SK-N-SH (cell line): ENCODE results near the gene SRSF2. TPM values are rescaled to one million over a fixed set of nuclear protein-coding genes. Genes with fewer than 3 reads are reported as not detected.

ENCODE experiments used
- CTCF ChIA-PET: fragments of 300-600, 350-600 bp; formaldehyde crosslinking; extraction: SDS; loops from one replicate; lab custom pipeline; 2021; lab: Yijun Ruan, JAX
- POLR2A ChIA-PET: fragments of 350-600 bp; sonication (Branson Sonifier 250); formaldehyde crosslinking; extraction: SDS; loops from one replicate; lab custom pipeline; 2020; ENCODE audit warnings: antibody characterized with exemption, inconsistent platforms; lab: Yijun Ruan, JAX
- DNase-seq: peaks from one replicate; pipeline ENCODE4 v3.0.0; 2012
- H2AFZ ChIP-seq: fragments of 200-600 bp; sonication (generic); 2 replicates; pipeline ENCODE4 v1.8.1; 2016; ENCODE audit warnings: antibody characterized with exemption, mild to moderate bottlenecking, low read depth
- H3F3A ChIP-seq: fragments of 200-600 bp; sonication (generic); replicated peaks from 2 replicates; pipeline ENCODE3; 2016; ENCODE audit warnings: antibody characterized with exemption, mild to moderate bottlenecking; ENCODE audit not compliant: insufficient read depth
- H3K27ac ChIP-seq, 2 experiments: fragments of 200-500 bp in 1 of 2; fragments of 200-600 bp in 1 of 2; sonication (Bioruptor generic) in 1 of 2; sonication (generic), shearing (Covaris generic) in 1 of 2; 2 replicates each; pipeline versions ENCODE4 v1.5.1 to v1.6.1; 2014 to 2016; ENCODE audit warnings: low read depth in 2 of 2, inconsistent platforms in 1 of 2, low read length in 1 of 2, mild to moderate bottlenecking in 1 of 2, mixed read lengths in 1 of 2
- H3K27me3 ChIP-seq: fragments of 200-600 bp; sonication (generic), shearing (Covaris generic); 2 replicates; pipeline ENCODE4 v1.6.1; 2016; ENCODE audit warnings: mixed run types; ENCODE audit not compliant: insufficient read depth
- H3K36me3 ChIP-seq, 2 experiments: fragments of 200-500 bp in 1 of 2; fragments of 200-600 bp in 1 of 2; sonication (Bioruptor generic) in 1 of 2; sonication (generic) in 1 of 2; replicated peaks in 1 of 2; 2 replicates each; pipeline versions ENCODE3 to v1.5.1; 2014 to 2016; ENCODE audit warnings: low read length in 1 of 2, mild to moderate bottlenecking in 1 of 2; ENCODE audit not compliant: insufficient read depth in 2 of 2, control insufficient read depth in 1 of 2
- H3K4me1 ChIP-seq, 2 experiments: fragments of 200-500 bp in 1 of 2; fragments of 200-600 bp in 1 of 2; sonication (Bioruptor generic) in 1 of 2; sonication (generic), shearing (Covaris generic) in 1 of 2; 2 replicates each; pipeline versions ENCODE4 v1.5.1 to v1.6.1; 2014 to 2016; ENCODE audit warnings: low read depth in 1 of 2, low read length in 1 of 2, mixed run types in 1 of 2; ENCODE audit not compliant: insufficient read depth in 2 of 2, control insufficient read depth in 1 of 2
- H3K4me2 ChIP-seq: fragments of 200-600 bp; sonication (generic), shearing (Covaris generic); 2 replicates; pipeline ENCODE4 v1.6.1; 2017; ENCODE audit warnings: mixed run types
- H3K4me3 ChIP-seq, 2 experiments: fragments of 200-500 bp in 1 of 2; fragments of 200-600 bp in 1 of 2; sonication (Bioruptor generic) in 1 of 2; sonication (generic), shearing (Covaris generic) in 1 of 2; 2 replicates each; pipeline versions ENCODE4 v1.5.1 to v1.8.1; 2014 to 2016; ENCODE audit warnings: low read depth in 2 of 2, inconsistent platforms in 1 of 2, low read length in 1 of 2, mild to moderate bottlenecking in 1 of 2, mixed read lengths in 1 of 2, moderate library complexity in 1 of 2
- H3K79me2 ChIP-seq: fragments of 200-600 bp; sonication (generic); 2 replicates; pipeline ENCODE4 v1.8.1; 2017; ENCODE audit warnings: mild to moderate bottlenecking; ENCODE audit not compliant: insufficient read depth
- H3K9ac ChIP-seq: fragments of 200-600 bp; sonication (generic); 2 replicates; pipeline ENCODE4 v1.6.1; 2017; ENCODE audit warnings: mixed run types
- H3K9me2 ChIP-seq: fragments of 200-600 bp; sonication (generic); 2 replicates; pipeline ENCODE4 v1.6.1; 2017; ENCODE audit warnings: mixed run types
- H3K9me3 ChIP-seq: fragments of 200-600 bp; sonication (generic); 2 replicates; pipeline ENCODE4 v1.6.1; 2017; ENCODE audit warnings: mixed run types, mild to moderate bottlenecking, moderate library complexity
- H4K20me1 ChIP-seq: fragments of 200-600 bp; sonication (generic); 2 replicates; pipeline ENCODE4 v1.6.1; 2017; ENCODE audit warnings: mild to moderate bottlenecking, mixed run types; ENCODE audit not compliant: insufficient read depth
- CHD2 ChIP-seq: fragments of 150-350 bp; IDR thresholded peaks from 2 replicates; pipeline ENCODE4 v1.6.1; 2018; ENCODE audit warnings: low read length; ENCODE audit not compliant: partially characterized antibody
- ELF1 ChIP-seq: IDR thresholded peaks from 2 replicates; pipeline ENCODE4 v1.4.0; 2012
- EZH2phosphoT487 ChIP-seq: fragments of 200-600 bp; sonication (generic); IDR thresholded peaks from 2 replicates; pipeline ENCODE4 v1.6.1; 2017; ENCODE audit warnings: low read depth, mixed run types, mild to moderate bottlenecking, antibody characterized with exemption, moderate library complexity, borderline replicate concordance
- FOSL2 ChIP-seq: IDR thresholded peaks from 2 replicates; pipeline ENCODE4 v1.4.0; 2012; ENCODE audit warnings: low read depth, mild to moderate bottlenecking, moderate library complexity, borderline replicate concordance
- FOXJ3 ChIP-seq: sonication (generic); formaldehyde crosslinking; IDR thresholded peaks from 2 replicates; pipeline ENCODE4 v1.5.1; 2020; ENCODE audit warnings: mild to moderate bottlenecking, missing genetic modification reagents
- FOXM1 ChIP-seq: IDR thresholded peaks from 2 replicates; pipeline ENCODE4 v1.4.0; 2012; ENCODE audit warnings: low read depth, mild to moderate bottlenecking
- GABPA ChIP-seq: IDR thresholded peaks from 2 replicates; pipeline ENCODE4 v1.4.0; 2012; ENCODE audit warnings: low read depth, mild to moderate bottlenecking
- JUND ChIP-seq: IDR thresholded peaks from 2 replicates; pipeline ENCODE4 v1.4.0; 2012
- MEF2A ChIP-seq: IDR thresholded peaks from 2 replicates; pipeline ENCODE4 v1.4.0; 2012; ENCODE audit warnings: low read depth, borderline replicate concordance
- MXI1 ChIP-seq: IDR thresholded peaks from 2 replicates; pipeline ENCODE4 v1.6.1; 2012; ENCODE audit warnings: mild to moderate bottlenecking, low read depth, low read length, improper control_type of control experiment
- NFIC ChIP-seq: IDR thresholded peaks from 2 replicates; pipeline ENCODE4 v1.4.0; 2012; ENCODE audit warnings: borderline replicate concordance
- NRF1 ChIP-seq: IDR thresholded peaks from 2 replicates; pipeline ENCODE4 v1.6.1; 2012; ENCODE audit warnings: low read depth, mild to moderate bottlenecking, low read length
- POLR2AphosphoS5 ChIP-seq: IDR thresholded peaks from 2 replicates; pipeline ENCODE4 v1.6.1; 2012; ENCODE audit warnings: low read depth, low read length
- RAD21 ChIP-seq: IDR thresholded peaks from 2 replicates; pipeline ENCODE4 v1.6.1; 2012; ENCODE audit warnings: mild to moderate bottlenecking, low read length
- RCOR1 ChIP-seq: fragments of 150-350 bp; IDR thresholded peaks from 2 replicates; pipeline ENCODE4 v1.6.1; 2017; ENCODE audit warnings: antibody characterized with exemption, low read length
- SIN3A ChIP-seq: IDR thresholded peaks from 2 replicates; pipeline ENCODE4 v1.6.1; 2012; ENCODE audit warnings: low read depth, mild to moderate bottlenecking, low read length, moderate library complexity, borderline replicate concordance
- SMC3 ChIP-seq: IDR thresholded peaks from 2 replicates; pipeline ENCODE4 v1.6.1; 2012; ENCODE audit warnings: low read depth, low read length, improper control_type of control experiment
- TAF1 ChIP-seq: IDR thresholded peaks from 2 replicates; pipeline ENCODE4 v1.6.1; 2012; ENCODE audit warnings: low read depth, mild to moderate bottlenecking, low read length, moderate library complexity, borderline replicate concordance
- TCF12 ChIP-seq: IDR thresholded peaks from 2 replicates; pipeline ENCODE4 v1.4.0; 2012
- TEAD4 ChIP-seq: IDR thresholded peaks from 2 replicates; pipeline ENCODE4 v1.4.0; 2012; ENCODE audit warnings: mild to moderate bottlenecking, borderline replicate concordance; ENCODE audit not compliant: insufficient read depth
- YY1 ChIP-seq: IDR thresholded peaks from 2 replicates; pipeline ENCODE4 v1.4.0; 2012; ENCODE audit warnings: low read depth, mild to moderate bottlenecking
- WGBS: methylation state at CpG from one replicate; pipeline ENCODE4 v1.1.6; 2017; ENCODE audit warnings: low lambda C conversion rate; 5-methylcytosine and 5-hydroxymethylcytosine counted together
- polyA plus RNA-seq, 3 experiments: library from polyadenylated mRNA; depleted of rRNA; stranded (reverse); fragments of >200 nt; gene quantifications; 2 replicates each; pipeline ENCODE4 v1.2.3, GENCODE V29; 2012
- TF ChIP-seq, protein P1 (sequence below): fragments of 150-350 bp; IDR thresholded peaks from 2 replicates; pipeline ENCODE4 v1.6.1; 2016; ENCODE audit warnings: mild to moderate bottlenecking, low read depth, low read length
- TF ChIP-seq, protein P2 (sequence below): IDR thresholded peaks from 2 replicates; pipeline ENCODE4 v1.4.0; 2012; ENCODE audit warnings: low read depth, borderline replicate concordance
- TF ChIP-seq, protein P3 (sequence below): IDR thresholded peaks from 2 replicates; pipeline ENCODE4 v1.6.1; 2012; ENCODE audit warnings: mild to moderate bottlenecking, low read depth, low read length, moderate library complexity
- TF ChIP-seq, protein P4 (sequence below): IDR thresholded peaks from 2 replicates; pipeline ENCODE4; 2012
- TF ChIP-seq, protein P5 (sequence below): IDR thresholded peaks from 2 replicates; pipeline ENCODE4 v1.4.0; 2012; ENCODE audit warnings: low read depth

Gene SRSF2
- polyA plus RNA-seq, 1 of the 3 experiments (the other 2 are of a cell fraction): 211 TPM

DNA sequence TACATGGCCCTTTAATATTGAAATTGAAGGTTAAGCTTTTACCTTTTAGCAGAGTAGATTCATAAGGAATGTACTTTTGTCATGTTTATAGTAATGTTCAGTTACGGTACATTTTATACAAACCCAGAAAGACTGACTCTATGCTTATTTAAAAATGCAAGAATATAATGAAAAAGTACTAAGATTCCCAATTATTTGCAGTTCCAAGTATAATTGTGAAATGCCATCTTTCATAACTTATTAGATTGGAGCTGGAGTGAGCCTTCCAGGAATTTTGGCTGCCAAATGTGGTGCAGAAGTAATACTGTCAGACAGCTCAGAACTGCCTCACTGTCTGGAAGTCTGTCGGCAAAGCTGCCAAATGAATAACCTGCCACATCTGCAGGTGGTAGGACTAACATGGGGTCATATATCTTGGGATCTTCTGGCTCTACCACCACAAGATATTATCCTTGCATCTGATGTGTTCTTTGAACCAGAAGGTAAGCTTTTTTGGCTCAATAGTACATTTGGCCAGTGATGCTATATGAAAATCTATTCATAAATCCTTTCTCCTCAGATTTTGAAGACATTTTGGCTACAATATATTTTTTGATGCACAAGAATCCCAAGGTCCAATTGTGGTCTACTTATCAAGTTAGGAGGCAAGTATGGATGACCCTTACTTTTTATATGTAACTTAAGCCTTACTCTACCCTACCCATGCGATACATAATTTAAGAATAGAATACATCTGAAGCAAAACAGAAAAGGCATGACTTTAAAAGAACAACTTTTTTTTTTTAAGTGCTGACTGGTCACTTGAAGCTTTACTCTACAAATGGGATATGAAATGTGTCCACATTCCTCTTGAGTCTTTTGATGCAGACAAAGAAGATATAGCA is 4.2 kb downstream of the SRSF2 start:
- ChIA-PET POLR2A (interaction anchor here (1.1 kb wide), 1 partner anchor 15 kb away, joined by 3 read pairs; no protein-coding TSS in a partner anchor), CTCF (interaction anchor here (0.8 to 3.1 kb wide), 10 partner anchors 11 to 334 kb away, joined by 3 to 17 read pairs (median 4); no protein-coding TSS in a partner anchor)
- Histone ChIP-seq H3K36me3 (peaks cover 45 to 62% of the 10 kb centered on the region in 2 experiments), H2AFZ (no peak overlapping the region), H3K9me3 (no peaks in the 10 kb centered on the region), H3K4me1 (peaks cover 30% of the 10 kb centered on the region in 2 experiments), H3K27me3 (no peaks in the 10 kb centered on the region), H4K20me1 (peaks cover 53% of the 10 kb centered on the region), H3K9me2 (no peaks in the 10 kb centered on the region), H3K4me2 (peak overlapping the region; percentile 86), H3K27ac (peak overlapping the region; percentile 98 to 99), H3K4me3 (peak overlapping the region; percentile 91 to 100; a peak in 2 of 4 replicates), H3F3A (peaks cover 48% of the 10 kb centered on the region), H3K9ac (peak overlapping the region; percentile 95; the same call in 1 of the 2 replicates), H3K79me2 (peaks cover 92% of the 10 kb centered on the region)
- DNase-seq: no peak
- WGBS: 79% methylated on average over 3 of the region's 3 CpGs
- TF ChIP-seq NRF1: no peak
- TF ChIP-seq FOSL2: no peak
- no peak for TF ChIP-seq TEAD4
- TF ChIP-seq YY1: no peak
- TF ChIP-seq TAF1: no peak
- no peak for TF ChIP-seq EZH2phosphoT487
- TF ChIP-seq POLR2AphosphoS5: peak; percentile 51
- TF ChIP-seq, protein P1, sequence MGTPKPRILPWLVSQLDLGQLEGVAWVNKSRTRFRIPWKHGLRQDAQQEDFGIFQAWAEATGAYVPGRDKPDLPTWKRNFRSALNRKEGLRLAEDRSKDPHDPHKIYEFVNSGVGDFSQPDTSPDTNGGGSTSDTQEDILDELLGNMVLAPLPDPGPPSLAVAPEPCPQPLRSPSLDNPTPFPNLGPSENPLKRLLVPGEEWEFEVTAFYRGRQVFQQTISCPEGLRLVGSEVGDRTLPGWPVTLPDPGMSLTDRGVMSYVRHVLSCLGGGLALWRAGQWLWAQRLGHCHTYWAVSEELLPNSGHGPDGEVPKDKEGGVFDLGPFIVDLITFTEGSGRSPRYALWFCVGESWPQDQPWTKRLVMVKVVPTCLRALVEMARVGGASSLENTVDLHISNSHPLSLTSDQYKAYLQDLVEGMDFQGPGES: no peak
- TF ChIP-seq, protein P2, sequence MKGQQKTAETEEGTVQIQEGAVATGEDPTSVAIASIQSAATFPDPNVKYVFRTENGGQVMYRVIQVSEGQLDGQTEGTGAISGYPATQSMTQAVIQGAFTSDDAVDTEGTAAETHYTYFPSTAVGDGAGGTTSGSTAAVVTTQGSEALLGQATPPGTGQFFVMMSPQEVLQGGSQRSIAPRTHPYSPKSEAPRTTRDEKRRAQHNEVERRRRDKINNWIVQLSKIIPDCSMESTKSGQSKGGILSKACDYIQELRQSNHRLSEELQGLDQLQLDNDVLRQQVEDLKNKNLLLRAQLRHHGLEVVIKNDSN: no peak
- no peak for TF ChIP-seq RAD21
- TF ChIP-seq RCOR1: no peak
- TF ChIP-seq, protein P3, sequence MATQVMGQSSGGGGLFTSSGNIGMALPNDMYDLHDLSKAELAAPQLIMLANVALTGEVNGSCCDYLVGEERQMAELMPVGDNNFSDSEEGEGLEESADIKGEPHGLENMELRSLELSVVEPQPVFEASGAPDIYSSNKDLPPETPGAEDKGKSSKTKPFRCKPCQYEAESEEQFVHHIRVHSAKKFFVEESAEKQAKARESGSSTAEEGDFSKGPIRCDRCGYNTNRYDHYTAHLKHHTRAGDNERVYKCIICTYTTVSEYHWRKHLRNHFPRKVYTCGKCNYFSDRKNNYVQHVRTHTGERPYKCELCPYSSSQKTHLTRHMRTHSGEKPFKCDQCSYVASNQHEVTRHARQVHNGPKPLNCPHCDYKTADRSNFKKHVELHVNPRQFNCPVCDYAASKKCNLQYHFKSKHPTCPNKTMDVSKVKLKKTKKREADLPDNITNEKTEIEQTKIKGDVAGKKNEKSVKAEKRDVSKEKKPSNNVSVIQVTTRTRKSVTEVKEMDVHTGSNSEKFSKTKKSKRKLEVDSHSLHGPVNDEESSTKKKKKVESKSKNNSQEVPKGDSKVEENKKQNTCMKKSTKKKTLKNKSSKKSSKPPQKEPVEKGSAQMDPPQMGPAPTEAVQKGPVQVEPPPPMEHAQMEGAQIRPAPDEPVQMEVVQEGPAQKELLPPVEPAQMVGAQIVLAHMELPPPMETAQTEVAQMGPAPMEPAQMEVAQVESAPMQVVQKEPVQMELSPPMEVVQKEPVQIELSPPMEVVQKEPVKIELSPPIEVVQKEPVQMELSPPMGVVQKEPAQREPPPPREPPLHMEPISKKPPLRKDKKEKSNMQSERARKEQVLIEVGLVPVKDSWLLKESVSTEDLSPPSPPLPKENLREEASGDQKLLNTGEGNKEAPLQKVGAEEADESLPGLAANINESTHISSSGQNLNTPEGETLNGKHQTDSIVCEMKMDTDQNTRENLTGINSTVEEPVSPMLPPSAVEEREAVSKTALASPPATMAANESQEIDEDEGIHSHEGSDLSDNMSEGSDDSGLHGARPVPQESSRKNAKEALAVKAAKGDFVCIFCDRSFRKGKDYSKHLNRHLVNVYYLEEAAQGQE: no peak
- no peak for TF ChIP-seq FOXJ3 (CRISPR knock-in tag)
- TF ChIP-seq SMC3: no peak
- TF ChIP-seq CHD2: no peak
- TF ChIP-seq NFIC: no peak; the same call in 1 of the 2 replicates
- TF ChIP-seq TCF12: no peak
- TF ChIP-seq SIN3A: 0 out of 2 replicates have a peak, but pooled peaks have one; percentile 43
- no peak for TF ChIP-seq MXI1
- peak; percentile 49; the same call in 1 of the 2 replicates for TF ChIP-seq JUND
- TF ChIP-seq, protein P4, sequence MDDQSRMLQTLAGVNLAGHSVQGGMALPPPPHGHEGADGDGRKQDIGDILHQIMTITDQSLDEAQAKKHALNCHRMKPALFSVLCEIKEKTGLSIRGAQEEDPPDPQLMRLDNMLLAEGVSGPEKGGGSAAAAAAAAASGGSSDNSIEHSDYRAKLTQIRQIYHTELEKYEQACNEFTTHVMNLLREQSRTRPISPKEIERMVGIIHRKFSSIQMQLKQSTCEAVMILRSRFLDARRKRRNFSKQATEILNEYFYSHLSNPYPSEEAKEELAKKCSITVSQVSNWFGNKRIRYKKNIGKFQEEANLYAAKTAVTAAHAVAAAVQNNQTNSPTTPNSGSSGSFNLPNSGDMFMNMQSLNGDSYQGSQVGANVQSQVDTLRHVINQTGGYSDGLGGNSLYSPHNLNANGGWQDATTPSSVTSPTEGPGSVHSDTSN: no peak; the same call in 1 of the 2 replicates
- TF ChIP-seq ELF1: no peak; the same call in 1 of the 2 replicates
- TF ChIP-seq, protein P5, sequence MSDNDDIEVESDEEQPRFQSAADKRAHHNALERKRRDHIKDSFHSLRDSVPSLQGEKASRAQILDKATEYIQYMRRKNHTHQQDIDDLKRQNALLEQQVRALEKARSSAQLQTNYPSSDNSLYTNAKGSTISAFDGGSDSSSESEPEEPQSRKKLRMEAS: no peak
- no peak for TF ChIP-seq GABPA
- TF ChIP-seq FOXM1: no peak
- no peak for TF ChIP-seq MEF2A
